Measurements from ENCODE around the gene INSC.

DNA sequence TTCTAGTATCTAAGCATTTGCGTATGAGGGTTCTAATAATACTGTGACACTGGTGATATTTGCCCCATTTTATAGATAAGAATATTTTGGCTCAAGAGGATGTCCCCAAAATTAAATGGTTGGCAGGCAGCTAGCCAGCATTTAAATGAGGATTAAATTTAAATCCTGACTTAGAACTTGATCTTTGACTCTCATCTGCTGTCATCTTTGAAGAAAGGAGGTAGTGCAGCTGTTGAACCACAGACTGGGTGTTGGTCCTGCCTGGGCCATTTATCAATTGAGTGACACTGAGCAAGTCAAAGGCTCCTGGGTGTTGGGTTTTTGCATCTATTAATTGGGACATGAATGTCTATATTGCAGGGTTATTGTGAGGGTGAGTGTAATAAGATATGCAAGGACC is 112.3 kb downstream of the INSC start:
- no peak for TF ChIP-seq EZH2 (IDR thresholded peaks at IDR 0.05; ENCODE audit: borderline replicate concordance, insufficient read depth, low read length, poor library complexity, severe bottlenecking)
- TF ChIP-seq, protein P1, sequence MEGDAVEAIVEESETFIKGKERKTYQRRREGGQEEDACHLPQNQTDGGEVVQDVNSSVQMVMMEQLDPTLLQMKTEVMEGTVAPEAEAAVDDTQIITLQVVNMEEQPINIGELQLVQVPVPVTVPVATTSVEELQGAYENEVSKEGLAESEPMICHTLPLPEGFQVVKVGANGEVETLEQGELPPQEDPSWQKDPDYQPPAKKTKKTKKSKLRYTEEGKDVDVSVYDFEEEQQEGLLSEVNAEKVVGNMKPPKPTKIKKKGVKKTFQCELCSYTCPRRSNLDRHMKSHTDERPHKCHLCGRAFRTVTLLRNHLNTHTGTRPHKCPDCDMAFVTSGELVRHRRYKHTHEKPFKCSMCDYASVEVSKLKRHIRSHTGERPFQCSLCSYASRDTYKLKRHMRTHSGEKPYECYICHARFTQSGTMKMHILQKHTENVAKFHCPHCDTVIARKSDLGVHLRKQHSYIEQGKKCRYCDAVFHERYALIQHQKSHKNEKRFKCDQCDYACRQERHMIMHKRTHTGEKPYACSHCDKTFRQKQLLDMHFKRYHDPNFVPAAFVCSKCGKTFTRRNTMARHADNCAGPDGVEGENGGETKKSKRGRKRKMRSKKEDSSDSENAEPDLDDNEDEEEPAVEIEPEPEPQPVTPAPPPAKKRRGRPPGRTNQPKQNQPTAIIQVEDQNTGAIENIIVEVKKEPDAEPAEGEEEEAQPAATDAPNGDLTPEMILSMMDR (IDR thresholded peaks at IDR 0.05; ENCODE audit: poor library complexity, severe bottlenecking): no peak
- no peak for TF ChIP-seq POLR2AphosphoS5 (IDR thresholded peaks at IDR 0.05)
- no peak for TF ChIP-seq TAF1 (IDR thresholded peaks at IDR 0.05; ENCODE audit: low read depth)
- TF ChIP-seq RAD21 (conservative IDR thresholded peaks at IDR 0.05): no peak
- no peak for TF ChIP-seq MXI1 (conservative IDR thresholded peaks at IDR 0.05; ENCODE audit: poor library complexity, severe bottlenecking)
